GM19452 (cell line): ENCODE data around the gene APOM.
A peak's percentile ranks its signal among the peaks of the same experiment; 100 is the strongest.

ENCODE experiments used
- ATAC-seq: cut with Tn5 transposase; IDR thresholded peaks from one replicate; pipeline ENCODE4 v1.9.1; 2021; ENCODE audit not compliant: unreplicated experiment

Gene APOM

GRCh38 chr6:31702819-31703716 is 47.4 kb downstream of the APOM start, which contains the start of gene ABHD16A:
ABHD16A (minus strand) TSS chr6:31703324; CDS start chr6:31703281, 43 bp downstream.
- peak; percentile 86 for ATAC-seq

GRCh38 chr6:31705931-31706330 is 50.2 kb downstream of the APOM start:
- no peak for ATAC-seq

GRCh38 chr6:31706599-31706998 is 50.9 kb downstream of the APOM start, which contains the start of gene LY6G6F:
LY6G6F (plus strand) TSS chr6:31706866; CDS start chr6:31706907, 41 bp downstream.
- ATAC-seq = no peak

- ATAC-seq = no peak
Observed at GRCh38 chr6:31707701-31708100, 52.0 kb downstream of the APOM start.
